Measurements from ENCODE around the gene CASQ1.

Gene CASQ1

GRCh38 chr1:160232911-160233310 is 42.5 kb downstream of the CASQ1 start:
- no peak for DNase-seq

GRCh38 chr1:160236806-160237205 is 46.4 kb downstream of the CASQ1 start:
- DNase-seq: no peak

GRCh38 chr1:160237558-160237957 is 47.2 kb downstream of the CASQ1 start:
- DNase-seq: no peak

- no peak for DNase-seq
Measured at GRCh38 chr1:160238408-160238807, 48.0 kb downstream of the CASQ1 start.

- DNase-seq: no peak
Measured at GRCh38 chr1:160239582-160240299, 49.4 kb downstream of the CASQ1 start.

- DNase-seq: peak; percentile 42
Measured at GRCh38 chr1:160243767-160244166, 53.4 kb downstream of the CASQ1 start.

- DNase-seq: peak; percentile 89
Measured at GRCh38 chr1:160244209-160244608, 53.8 kb downstream of the CASQ1 start.

- DNase-seq: no peak
Measured at GRCh38 chr1:160245434-160245833, 55.1 kb downstream of the CASQ1 start.

GRCh38 chr1:160247053-160247452 is 56.7 kb downstream of the CASQ1 start:
- DNase-seq: no peak

GRCh38 chr1:160251011-160251410 is 60.6 kb downstream of the CASQ1 start:
- DNase-seq: peak; percentile 36
